HG03442 (cell line): ENCODE data around the gene MAGEA9.
A peak's percentile ranks its signal among the peaks of the same experiment; 100 is the strongest.
"Not testable (repeated sequence)": the region's sequence is repeated elsewhere in the genome, so short reads cannot be mapped to it uniquely, and the experiment has no call there.

Source experiments
- ATAC-seq: cut with Tn5 transposase; IDR thresholded peaks from one replicate; pipeline ENCODE4 v1.9.1; 2021; ENCODE audit warnings: mild to moderate bottlenecking, moderate library complexity; ENCODE audit not compliant: unreplicated experiment

The MAGEA9 gene

DNA sequence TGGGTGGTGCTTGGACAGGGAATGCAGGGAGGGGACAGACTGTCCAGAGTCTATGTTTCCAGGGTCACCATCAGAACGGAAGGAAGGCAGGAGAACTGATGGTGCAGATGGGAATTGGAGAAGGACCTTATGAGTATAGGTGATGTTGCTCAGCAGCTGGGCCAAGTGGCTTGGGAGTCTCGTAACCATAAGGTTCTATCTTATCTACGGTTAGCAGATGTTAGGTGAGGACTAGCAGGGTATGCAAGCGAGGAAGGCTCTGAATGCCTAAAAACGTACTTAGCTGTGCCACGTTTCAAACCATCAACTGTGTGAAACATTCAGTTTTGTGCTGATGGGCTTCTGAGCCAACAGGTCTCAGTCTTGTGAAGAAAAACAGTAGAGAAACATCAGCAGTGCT, 22.4 kb downstream of the MAGEA9 start:
- no peak for ATAC-seq

DNA sequence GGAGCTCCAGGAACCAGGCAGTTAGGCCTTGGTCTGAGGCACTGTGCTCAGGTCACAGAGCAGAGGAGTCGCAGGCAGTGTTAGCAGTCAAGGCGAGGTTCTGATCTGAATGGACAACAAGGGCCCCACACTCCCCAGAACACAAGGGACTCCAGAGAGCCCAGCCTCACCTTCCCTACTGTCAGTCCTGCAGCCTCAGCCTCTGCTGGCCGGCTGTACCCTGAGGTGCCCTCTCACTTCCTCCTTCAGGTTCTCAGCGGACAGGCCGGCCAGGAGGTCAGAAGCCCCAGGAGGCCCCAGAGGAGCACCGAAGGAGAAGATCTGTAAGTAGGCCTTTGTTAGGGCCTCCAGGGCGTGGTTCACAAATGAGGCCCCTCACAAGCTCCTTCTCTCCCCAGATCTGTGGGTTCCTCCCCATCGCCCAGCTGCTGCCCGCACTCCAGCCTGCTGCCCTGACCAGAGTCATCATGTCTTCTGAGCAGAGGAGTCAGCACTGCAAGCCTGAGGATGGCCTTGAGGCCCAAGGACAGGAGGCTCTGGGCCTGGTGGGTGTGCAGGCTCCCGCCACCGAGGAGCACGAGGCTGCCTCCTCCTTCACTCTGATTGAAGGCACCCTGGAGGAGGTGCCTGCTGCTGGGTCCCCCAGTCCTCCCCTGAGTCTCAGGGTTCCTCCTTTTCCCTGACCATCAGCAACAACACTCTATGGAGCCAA, 26.2 kb downstream of the MAGEA9 start:
- no peak for ATAC-seq

DNA sequence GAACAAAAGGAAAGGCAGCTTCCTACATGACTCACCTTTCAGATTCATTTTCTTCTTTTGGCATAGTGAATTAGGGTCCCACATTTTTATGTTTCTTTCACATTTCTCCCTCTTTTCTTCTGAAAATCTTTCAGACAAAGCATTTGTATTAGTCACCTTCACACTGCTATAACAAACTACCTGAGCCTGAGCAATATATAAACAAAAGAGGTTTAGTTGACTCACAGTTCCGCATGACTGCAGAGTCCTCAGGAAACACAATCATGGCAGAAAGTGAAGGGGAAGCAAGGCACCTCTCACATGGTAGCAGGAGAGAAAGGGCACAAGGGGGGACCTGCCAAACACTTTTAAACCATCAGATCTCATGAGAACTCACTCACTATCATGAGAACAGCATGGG, 36.9 kb downstream of the MAGEA9 start:
- no peak for ATAC-seq

DNA sequence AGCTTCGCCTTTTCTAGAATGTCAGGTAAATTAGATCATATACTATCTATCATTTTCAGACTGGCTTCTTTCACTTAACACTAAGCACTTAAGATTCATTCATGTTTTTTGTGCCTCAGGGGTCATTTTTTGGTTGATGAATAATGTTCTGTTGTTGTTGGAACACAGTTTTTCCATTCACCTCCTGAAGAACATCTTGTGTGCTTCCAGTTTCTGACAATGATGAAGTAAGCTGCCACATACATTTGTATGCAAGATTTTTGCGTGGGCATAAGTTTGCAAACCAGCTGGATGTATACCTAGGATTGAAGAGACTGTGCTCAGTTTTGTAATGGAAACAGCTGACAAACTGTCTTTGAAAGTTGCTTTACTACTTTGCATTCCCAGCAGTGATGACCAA, 37.6 kb downstream of the MAGEA9 start:
- no peak for ATAC-seq

DNA sequence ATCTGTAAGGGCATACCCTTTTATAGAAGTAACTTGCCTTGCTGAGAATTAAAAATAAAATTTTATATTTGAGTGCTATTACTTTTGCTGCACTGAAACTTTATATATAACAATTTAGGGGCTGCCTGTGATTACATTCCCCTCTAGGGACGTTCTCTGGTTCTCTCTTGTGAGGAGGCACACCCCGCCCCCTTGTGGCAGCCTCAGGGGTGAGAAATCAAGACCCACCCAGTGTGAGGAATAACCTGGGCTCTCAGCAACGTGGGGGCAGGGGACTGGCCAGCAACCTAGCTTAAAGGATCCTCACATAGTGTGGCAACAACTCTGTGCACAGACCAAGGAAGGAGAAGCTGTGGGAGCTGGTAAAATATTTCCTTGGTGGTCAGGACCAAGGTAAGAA, 43.7 kb downstream of the MAGEA9 start:
- no peak for ATAC-seq

DNA sequence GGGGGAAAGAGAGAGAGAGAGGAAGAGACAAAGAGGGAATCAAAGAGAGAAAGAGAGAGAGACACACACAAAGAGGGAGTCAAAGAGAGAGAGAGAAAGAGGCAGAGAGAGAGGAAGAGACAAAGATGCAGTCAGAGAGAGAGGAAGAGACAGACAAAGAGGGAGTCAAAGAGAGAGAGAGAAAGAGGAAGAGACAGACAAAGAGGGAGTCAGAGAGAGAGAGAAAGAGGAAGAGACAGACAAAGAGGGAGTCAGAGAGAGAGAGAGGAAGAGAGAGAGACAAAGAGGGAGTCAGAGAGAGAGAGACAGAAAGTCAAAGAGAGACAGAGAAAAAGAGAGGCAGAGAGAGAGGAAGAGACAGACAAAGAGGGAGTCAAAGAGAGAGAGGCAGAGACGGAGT, 45.5 kb downstream of the MAGEA9 start:
- no peak for ATAC-seq

DNA sequence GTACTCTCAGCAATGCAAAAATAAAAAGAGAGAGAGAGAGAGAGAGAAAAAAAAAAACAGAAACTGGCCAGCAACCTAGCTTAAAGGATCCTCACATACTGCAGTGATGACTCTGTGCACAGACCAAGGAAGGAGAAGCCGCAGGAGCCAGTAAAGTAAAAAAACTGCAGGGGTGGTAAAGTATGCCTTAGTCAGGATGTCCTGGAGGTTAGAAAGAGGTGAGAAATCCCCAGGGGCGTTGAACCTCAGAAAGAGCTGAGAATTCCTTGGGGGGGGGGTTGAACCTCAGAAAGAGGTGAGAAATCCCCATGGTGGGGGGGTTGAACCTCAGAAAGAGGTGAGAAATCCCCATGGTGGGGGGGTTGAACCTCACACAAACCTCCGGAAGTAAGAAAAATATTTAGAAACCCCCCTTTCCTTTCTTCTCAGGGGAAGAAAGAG, 48.0 kb downstream of the MAGEA9 start:
- peak; percentile 65 for ATAC-seq

DNA sequence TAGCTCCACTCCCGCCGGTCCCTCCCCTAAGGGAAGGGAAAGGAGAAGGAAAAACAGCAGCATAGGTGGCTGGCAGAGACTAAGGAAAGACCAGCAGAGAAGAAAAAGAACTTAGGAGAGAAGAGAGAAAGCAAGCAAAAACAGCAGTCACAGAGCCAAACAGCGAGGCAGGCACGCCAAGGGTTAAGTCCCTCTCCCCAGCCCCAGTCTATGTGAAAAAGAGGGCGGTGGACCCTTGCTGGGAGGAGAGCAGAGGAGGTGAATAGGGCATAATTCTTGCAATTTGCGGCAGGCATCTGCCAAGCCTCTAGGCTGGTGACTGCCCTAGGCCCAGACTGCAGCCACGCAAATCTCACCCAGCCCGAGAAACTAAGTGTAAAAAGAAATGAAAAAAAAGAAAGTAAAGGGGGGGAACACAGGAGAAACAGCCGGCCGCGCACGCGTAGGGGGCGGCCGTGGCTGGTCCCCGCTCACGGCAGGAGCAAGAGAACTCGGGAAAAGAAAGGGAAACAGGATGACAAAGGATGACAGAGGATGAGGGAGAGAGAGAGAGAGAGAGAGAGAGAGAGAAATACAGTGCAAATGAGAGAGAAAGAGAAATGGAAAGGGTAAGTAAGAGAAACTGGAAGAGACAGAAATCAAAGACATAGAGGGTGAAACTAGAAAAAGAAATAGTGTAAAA, 48.6 kb downstream of the MAGEA9 start:
- peak; percentile 52 for ATAC-seq

DNA sequence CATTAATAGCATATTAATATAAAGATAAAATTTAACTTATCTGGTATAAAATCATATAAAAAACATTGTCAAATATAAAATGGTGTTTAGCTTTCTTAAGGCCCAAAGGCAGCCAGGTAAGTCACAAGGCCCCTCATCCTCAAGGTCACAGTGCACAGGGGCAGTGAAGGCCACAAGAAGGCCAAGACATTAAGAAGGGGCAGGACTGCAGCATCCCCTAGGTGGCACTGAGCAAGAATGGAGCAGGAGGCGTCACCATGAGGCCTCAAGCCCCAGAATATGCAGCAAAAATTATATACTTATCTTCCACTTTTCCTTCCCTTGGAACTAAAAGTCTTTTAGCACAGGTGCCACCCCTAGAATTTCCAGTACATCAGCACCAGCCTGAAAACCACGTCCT, 49.7 kb downstream of the MAGEA9 start:
- ATAC-seq = no peak

DNA sequence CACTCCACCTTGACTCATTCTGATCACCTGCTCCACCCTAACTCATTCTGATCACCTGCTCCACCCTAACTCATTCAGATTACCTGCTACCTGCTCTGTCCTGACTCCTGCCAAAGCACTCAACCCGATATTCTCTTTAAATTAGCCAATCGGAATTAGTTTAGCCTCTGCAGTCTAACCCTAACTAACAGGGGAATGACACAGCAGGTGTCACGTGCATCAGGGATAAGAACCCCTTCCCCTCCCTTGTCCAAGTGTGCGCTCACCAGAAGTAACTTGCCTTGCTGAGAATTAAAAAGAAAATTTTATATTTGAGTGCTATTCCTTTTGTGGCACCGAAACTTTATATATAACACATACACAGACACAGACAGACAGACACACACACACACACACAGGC, 55.0 kb downstream of the MAGEA9 start:
- ATAC-seq = not testable (repeated sequence)

DNA sequence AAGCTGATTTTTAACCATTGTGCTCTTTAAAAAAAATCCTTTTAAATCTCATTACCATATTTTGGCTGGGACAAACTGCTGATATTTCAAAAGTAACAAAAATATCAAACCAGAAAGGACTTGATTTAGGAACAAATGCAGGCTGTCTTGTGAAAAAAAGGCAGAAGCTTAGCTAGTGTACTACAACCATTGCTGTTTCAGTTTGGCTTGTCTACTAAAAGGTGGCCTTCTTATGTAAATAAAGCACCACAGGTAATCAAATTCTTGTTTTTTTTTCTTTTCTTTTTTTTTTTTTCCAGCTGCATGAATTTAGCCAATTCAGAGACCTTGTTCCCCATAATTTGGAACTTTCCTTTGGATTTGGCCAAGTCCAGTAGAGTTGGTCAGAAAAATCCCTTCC, 55.4 kb downstream of the MAGEA9 start:
- no peak for ATAC-seq
